Erythroblast (primary cell): ENCODE measurements around the gene RBBP7.

Source experiments
- DNase-seq, 2 experiments: peaks; one replicate each; lab custom pipeline; 2025; lab: John Stamatoyannopoulos, UW
- GATA1 ChIP-seq: IDR thresholded peaks from 2 replicates; pipeline ENCODE4 v1.6.1; 2011; ENCODE audit warnings: low read depth, mild to moderate bottlenecking, control low read depth, low read length, moderate library complexity
- POLR2A ChIP-seq: IDR thresholded peaks from 2 replicates; pipeline ENCODE4 v1.6.1; 2011; ENCODE audit warnings: mild to moderate bottlenecking, low read length

RBBP7 gene

GRCh38 chrX:16876696-16877095 is 6.5 kb upstream of the RBBP7 start:
- TF ChIP-seq GATA1 (no peak), POLR2A (no peak)
- no peak for DNase-seq

DNA sequence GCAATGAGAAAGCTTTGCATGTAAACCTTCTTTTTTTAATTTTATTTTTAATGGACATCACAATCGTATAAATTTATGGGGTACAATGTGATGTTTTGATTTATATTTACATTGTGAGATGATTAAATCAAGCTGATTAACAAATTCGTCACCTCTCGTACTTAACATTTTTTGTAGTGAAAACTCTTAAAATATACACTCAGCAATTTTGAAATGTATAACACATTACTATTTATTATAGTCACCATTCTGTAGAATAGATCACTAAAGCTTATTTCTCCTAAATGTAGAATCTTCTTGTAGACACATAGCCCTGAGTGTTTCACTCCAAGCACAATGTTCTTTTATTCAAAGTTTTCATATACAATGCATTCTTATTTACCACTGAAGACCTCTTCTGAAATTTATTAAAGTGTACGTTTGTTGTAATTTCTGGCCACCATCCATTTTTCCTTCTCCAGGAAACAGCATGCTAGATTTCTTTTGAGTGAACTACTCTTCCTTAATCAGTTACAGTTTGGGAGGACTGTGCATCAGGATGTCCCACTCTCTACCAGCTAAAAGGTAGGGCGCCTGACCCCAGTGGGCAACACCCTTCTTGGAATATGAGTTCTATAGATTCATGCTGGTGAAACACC is 4.4 kb upstream of the RBBP7 start:
- no peak for DNase-seq
- TF ChIP-seq GATA1, result no peak
- no peak for TF ChIP-seq POLR2A

GRCh38 chrX:16873106-16873505 is 2.9 kb upstream of the RBBP7 start:
- no peak for TF ChIP-seq POLR2A
- no peak for TF ChIP-seq GATA1
- no peak for DNase-seq

DNA sequence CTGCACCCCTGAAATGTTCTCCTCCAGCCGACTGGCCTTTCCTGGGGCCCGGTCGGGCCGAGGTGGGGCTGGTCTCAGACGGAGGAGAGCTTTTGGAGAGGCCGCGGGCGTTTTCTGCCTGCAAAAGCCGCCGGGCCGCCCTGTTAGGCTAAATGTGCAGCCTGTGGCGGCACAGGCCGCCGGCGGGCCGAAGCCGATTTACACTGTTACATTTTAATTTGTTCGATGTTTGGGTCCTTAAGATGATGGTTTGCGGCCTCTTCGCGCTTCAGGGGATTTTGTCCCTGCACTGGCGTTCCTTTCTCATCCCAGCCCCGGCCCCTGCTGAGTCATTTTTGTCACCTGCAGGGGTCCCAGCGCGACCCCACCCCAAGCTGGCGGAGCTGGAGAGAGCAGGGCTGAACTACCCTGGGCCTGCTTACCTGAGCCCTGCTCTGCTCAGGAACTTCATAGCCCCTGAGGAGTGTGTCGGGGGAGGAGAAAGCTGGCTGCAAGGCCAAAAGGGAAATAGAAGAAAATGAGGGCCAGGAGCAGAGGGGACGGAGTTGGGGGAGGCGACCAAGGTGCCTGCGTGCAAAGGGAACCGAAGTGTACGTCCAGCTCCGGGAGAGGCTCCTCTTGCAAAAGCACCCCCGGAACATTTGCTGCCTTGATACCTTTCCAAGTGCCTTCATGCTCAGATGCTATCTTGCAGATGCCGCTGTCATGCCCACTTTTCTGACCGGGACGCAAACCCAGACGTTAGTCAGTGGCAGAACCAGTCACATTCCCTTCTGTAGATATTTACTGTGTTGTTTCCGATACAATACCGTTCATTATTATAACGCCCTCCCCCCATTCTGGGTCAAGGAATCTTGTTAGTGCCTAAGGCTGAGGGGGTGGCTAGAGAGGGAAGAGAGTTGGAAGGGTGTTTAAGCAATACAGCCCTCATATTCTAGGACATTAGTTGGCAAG is 977 bp upstream of the RBBP7 start:
- TF ChIP-seq POLR2A (no peak), GATA1 (no peak)

GRCh38 chrX:16869393-16870094 is 618 bp downstream of the RBBP7 start:
- TF ChIP-seq GATA1 (no peak), POLR2A (no peak)
- peak; percentile 71 to 79 for DNase-seq

More for the DNA sequence above, 977 bp upstream of the RBBP7 start:
- peak; percentile 25 to 27 for DNase-seq

DNA sequence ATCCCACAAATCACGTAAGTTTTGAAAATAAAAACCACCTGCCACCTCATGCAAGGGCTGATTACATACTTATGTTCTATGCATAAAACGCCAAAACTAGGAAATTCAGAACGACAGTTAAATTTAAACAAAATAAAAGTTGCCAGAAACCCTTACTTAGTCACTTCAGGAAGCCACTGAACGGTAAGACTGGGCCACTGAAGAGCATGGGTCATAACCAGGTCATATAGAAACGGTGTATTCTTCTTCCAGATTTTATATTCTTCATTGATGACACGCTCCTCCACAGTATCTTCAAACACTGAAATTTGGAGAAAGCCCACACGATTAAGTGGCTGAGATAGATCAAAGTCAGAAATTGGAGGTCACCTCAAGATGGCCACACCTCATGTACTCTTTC is 1.2 kb downstream of the RBBP7 start:
- no peak for TF ChIP-seq POLR2A
- TF ChIP-seq GATA1, result no peak
- DNase-seq, result no peak

DNA sequence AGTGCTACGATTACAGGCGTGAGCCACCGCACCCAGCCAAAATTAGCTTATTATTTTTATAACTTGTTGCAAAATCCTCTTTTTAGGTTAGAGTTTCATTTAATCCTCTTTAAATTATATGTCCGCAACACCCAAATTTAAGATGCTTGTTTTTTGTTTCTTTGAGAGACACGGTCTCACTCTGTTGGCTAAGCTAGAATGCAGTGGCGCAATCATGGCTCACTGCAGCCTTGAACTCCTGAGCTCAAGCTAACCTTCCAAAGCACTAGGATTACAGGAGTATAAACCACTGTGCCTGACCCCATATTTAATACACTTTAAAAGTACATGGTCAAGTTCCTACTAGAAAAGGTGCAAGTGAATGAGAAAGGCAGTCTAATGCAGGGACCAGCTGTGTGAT is 2.2 kb downstream of the RBBP7 start:
- DNase-seq, result peak in 1 of 2 experiments; percentile 6
- TF ChIP-seq GATA1 (no peak), POLR2A (no peak)

- DNase-seq, result no peak
- TF ChIP-seq GATA1, result no peak
- no peak for TF ChIP-seq POLR2A
These were observed 7.3 kb downstream of the RBBP7 start for GRCh38 chrX:16862829-16863228.

DNA sequence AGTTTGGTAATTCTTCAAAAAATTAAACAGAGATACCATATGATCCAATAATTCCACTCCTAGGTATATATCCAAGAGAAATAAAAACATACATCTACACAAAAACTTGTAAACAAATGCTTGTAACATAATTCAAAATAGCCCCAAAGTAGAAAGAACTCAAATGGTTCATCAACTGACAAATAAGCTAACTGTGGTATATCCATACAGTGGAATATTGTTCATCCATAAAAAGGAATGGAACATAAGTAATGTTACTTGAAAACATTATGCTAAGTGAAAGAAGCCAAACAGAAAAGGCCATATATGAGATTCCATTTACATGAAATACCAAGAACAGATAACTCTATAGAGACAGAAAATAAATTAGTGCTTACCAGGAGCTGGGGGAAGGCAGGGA is 13.4 kb downstream of the RBBP7 start:
- TF ChIP-seq GATA1, result no peak
- TF ChIP-seq POLR2A, result no peak
- no peak for DNase-seq

- peak; percentile 1 to 40 for DNase-seq
These were observed 14.1 kb downstream of the RBBP7 start for GRCh38 chrX:16856076-16856404.

DNA sequence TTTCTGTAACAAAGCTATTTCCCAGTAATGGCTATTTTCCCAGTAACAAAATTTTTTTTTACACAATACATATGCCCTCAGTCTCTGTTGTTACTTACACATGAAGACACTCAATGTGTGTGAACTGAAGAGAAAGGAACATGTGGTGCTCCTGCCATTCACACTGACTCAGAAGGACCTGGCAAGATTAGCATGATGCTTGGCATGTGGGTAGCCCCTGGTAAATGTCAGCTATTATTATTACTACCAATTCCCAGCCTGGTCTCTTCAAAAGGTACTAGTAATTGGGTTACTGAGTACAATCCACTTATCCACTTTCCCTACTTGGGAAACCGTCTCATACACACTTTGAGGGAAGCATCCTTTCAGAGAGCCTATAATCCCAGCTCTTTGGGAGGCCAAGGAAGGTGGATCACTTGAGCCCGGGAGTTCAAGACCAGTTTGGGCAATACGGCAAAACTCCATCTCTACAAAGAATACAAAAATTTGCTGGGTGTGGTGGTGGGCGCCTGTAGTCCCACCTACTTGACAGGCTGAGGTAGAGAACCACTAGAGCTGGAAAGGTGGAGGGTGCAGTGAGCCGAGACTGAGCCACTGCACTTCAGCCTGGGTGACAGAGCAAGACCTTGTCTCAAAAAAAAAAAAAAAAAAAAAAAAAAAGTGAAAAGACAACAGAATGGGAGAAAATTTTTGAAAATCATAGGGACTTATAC is 14.6 kb downstream of the RBBP7 start:
- TF ChIP-seq GATA1 (no peak), POLR2A (no peak)
- peak in 1 of 2 experiments; percentile 15 for DNase-seq

- TF ChIP-seq POLR2A (no peak), GATA1 (no peak)
- DNase-seq, result no peak
These were observed 16.6 kb downstream of the RBBP7 start for GRCh38 chrX:16853537-16853936.

GRCh38 chrX:16852617-16853179 is 17.5 kb downstream of the RBBP7 start:
- no peak for DNase-seq
- TF ChIP-seq POLR2A, result no peak
- TF ChIP-seq GATA1, result no peak

GRCh38 chrX:16851827-16852226 is 18.3 kb downstream of the RBBP7 start:
- no peak for TF ChIP-seq GATA1
- TF ChIP-seq POLR2A, result no peak
- DNase-seq, result no peak
